IPS-20b (cell line): Measurements from ENCODE around the gene IMPA2.
"Not testable (repeated sequence)": the region's sequence is repeated elsewhere in the genome, so short reads cannot be mapped to it uniquely, and the experiment has no call there.

Source experiments
- H3K27ac ChIP-seq: one replicate; pipeline ENCODE4 v1.5.1; 2013; ENCODE audit warnings: low read length
- H3K27me3 ChIP-seq: 2 replicates; pipeline ENCODE4 v1.6.1; 2013; ENCODE audit warnings: mild to moderate bottlenecking, low read length, inconsistent platforms; ENCODE audit not compliant: insufficient read depth
- H3K36me3 ChIP-seq: 2 replicates; pipeline ENCODE4 v1.6.1; 2013; ENCODE audit warnings: low read depth, mild to moderate bottlenecking, inconsistent platforms, low read length, moderate library complexity; ENCODE audit not compliant: insufficient read depth
- H3K4me1 ChIP-seq: 2 replicates; pipeline ENCODE4 v1.6.1; 2013; ENCODE audit warnings: mild to moderate bottlenecking, control low read depth, inconsistent platforms, low read length, moderate library complexity; ENCODE audit not compliant: insufficient read depth
- H3K4me3 ChIP-seq: 2 replicates; pipeline ENCODE4 v1.5.1; 2013; ENCODE audit warnings: mild to moderate bottlenecking, low read length, inconsistent platforms
- H3K9ac ChIP-seq: 2 replicates; pipeline ENCODE4 v1.6.1; 2013; ENCODE audit warnings: low read depth, mild to moderate bottlenecking, inconsistent platforms, low read length, moderate library complexity
- H3K9me3 ChIP-seq: 2 replicates; pipeline ENCODE4 v1.6.1; 2013; ENCODE audit warnings: mild to moderate bottlenecking, low read depth, low read length, inconsistent platforms; ENCODE audit not compliant: insufficient read depth

The IMPA2 gene

DNA sequence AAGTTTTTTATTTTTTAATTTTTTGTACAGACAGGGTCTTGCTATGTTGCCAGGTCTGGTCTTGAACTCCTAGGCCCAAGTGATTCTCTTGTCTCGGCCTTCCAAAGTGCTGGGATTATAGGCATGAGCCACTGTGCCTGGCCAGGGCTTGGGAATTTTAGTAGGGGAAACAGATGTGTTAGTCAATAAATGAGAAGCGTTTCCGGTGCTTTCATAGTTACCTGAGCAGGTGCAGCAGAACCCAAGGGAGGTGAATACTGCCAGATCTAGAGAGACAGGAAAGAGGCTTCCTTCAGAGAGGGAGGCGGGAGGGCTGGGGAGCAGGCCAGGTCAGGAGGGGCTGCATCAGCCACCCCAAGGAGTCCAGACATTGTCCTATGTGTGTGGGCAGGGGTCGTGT lies 30.5 kb upstream of the IMPA2 start:
- no peak overlapping the region for H3K27ac ChIP-seq
- H3K4me3 ChIP-seq, result no peak overlapping the region
- no peaks in the 10 kb centered on the region for H3K9me3 ChIP-seq
- H3K4me1 ChIP-seq, result peaks cover 22% of the 10 kb centered on the region
- no peaks in the 10 kb centered on the region for H3K27me3 ChIP-seq
- no peak overlapping the region for H3K9ac ChIP-seq
- H3K36me3 ChIP-seq, result no peaks in the 10 kb centered on the region

DNA sequence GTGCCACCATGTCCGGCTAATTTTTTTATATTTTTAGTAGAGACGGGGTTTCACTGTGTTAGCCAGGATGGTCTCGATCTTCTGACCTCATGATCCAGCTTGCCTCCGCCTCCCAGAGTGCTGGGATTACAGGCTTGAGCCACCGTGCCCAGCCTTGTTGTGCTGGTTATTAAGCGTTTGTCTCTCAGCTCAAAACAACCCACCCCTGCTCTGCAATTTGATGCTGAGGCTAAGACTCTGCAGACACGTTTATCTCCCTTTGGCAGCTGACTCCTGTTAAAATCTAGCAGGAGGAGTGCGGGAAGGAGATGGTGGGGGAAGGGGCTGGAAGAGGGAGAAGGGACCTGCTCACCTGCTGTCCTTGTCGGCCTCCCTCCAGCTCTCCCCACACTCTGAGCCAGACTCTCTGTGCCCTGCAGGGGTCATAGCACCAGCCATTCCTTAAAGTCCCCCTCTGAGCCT lies 29.9 kb upstream of the IMPA2 start:
- Histone ChIP-seq H3K9ac (no peak overlapping the region), H3K4me1 (peaks cover 21% of the 10 kb centered on the region), H3K27ac (no peak overlapping the region)

DNA sequence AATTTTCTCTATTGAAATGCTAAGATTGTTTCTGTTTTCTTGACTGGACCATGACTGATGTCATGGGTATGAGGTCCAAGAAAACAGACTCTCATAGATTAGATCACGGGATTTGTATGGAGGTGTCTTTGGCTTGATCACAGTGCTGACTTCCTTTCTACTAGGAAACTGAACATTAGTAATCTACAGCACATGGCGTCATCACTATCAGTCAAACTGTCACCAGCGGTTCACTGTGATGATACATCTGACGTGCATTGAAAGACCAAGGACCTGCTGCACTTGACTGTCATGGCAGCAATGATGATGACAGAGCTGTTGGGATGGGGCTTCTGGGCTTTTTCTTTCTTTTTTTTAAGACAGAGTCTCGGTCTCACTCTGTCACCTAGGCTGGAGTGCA lies 28.2 kb upstream of the IMPA2 start:
- no peak overlapping the region for H3K27ac ChIP-seq
- H3K4me1 ChIP-seq, result peaks cover 14% of the 10 kb centered on the region
- H3K4me3 ChIP-seq, result no peak overlapping the region

More for the DNA sequence above, 29.9 kb upstream of the IMPA2 start:
- Histone ChIP-seq H3K36me3 (no peaks in the 10 kb centered on the region), H3K9me3 (no peaks in the 10 kb centered on the region), H3K27me3 (no peaks in the 10 kb centered on the region), H3K4me3 (no peak overlapping the region)

DNA sequence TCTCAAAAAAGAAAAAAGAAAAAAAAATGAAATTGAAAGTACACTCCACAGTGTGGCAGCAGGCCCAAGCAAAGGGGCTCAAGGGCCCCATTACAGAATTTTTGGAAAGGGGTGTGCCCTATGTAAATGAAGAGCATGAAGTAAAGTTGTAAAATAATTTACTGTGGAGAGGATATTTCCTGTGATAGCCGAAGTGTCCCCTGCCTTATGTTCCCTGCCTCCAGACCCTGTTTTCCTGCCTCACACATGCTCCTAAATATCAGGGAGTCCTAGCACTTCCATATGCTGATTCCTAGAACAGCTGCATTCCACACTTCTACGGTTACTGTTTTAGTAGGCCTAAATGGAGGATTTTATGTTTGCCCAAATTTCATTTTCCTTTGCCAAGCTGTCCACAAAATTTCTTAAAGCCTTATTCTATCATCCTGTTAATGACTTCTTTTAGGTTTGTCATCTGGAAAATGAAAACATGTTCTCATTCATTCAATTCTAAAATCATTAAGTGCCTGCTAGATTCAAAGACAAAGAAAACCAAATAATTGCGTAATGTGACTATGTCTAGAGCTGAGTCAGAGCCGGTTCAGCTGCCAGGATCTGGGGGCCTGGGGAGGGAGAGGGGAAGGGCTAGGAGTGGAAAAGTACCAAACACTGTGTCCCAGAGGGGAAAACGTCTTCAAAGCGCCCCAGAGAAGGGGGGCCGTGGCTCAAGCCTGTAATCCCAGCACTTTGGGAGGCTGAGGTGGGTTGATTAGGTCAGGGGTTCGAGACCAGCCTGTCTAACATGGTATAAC lies 25.9 kb upstream of the IMPA2 start:
- H3K9me3 ChIP-seq, result peaks cover 18% of the 10 kb centered on the region
- H3K9ac ChIP-seq, result 0 out of 2 replicates have a peak overlapping the region, but pooled peaks have one; percentile 13
- no peak overlapping the region for H3K4me3 ChIP-seq
- no peaks in the 10 kb centered on the region for H3K27me3 ChIP-seq
- no peak overlapping the region for H3K27ac ChIP-seq
- peaks cover 7% of the 10 kb centered on the region; the same call in 1 of the 2 replicates for H3K4me1 ChIP-seq
- H3K36me3 ChIP-seq, result no peaks in the 10 kb centered on the region

More for the DNA sequence above, 28.2 kb upstream of the IMPA2 start:
- Histone ChIP-seq H3K9me3 (peaks cover 15% of the 10 kb centered on the region), H3K9ac (no peak overlapping the region), H3K36me3 (no peaks in the 10 kb centered on the region), H3K27me3 (no peaks in the 10 kb centered on the region)

DNA sequence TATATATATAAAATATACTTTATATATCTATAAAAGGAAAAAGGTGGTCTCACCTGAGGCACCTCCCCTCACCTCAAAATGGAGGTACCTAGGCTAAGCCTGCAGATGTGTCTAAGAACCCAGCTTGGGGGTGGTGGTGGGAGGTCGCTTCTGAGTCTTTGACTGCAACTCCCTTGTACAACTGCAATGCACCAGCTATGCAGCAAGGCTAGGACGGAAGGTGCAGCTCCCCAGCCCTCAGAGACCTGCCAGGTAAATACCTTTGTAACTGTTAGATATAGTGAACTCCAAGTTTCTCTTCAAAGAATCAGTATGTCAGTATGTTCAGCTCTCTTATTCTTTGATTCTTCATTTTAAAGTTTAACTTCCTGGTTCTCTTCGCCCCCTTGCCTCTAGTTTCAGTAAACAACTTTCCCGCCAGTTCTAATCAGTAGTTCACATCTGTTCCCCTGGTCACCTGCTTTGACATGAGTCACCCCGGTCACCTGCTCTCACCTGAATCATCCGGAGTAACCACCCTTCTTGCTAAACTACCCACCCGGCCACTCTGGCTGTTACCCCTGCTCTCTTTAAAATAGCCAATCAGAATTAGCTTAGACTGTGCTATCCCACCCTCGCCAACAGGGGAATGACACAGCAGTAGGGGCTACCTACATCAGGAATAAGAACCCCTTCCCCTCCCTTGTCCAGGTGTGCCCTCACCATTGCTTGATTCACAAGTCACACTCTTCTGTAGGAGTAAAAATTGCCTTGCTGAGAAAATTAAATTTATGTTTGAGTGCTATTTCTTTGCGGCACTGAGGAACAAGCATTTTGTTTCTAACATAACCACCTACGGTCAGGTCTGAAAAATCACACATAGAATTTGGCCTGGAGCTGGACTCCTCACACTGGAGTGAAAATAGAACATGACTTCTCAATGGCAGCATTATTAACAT lies 24.7 kb upstream of the IMPA2 start:
- H3K9me3 ChIP-seq, result peaks cover 18% of the 10 kb centered on the region
- no peaks in the 10 kb centered on the region for H3K27me3 ChIP-seq
- no peak overlapping the region for H3K4me3 ChIP-seq
- H3K36me3 ChIP-seq, result no peaks in the 10 kb centered on the region
- peaks cover 7% of the 10 kb centered on the region; the same call in 1 of the 2 replicates for H3K4me1 ChIP-seq
- no peak overlapping the region for H3K9ac ChIP-seq
- no peak overlapping the region for H3K27ac ChIP-seq

DNA sequence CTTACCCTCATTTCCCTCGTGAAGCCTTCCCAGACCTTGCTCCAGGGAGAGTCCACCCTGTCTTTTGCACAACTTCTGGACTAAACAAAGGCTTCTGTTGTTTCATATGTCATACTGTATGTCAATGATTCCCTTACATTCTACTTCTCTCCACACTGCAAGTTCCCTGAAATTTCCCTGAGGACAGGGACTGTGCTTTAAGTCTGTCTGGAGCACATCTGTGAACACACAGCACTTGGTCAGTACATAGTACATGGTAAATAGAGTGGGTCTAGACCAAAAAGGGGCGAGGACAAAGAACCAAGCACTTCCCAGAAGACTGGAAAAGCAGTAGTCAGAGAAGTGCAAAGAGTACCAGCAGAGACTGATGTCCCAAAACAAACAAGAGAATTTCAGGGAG lies 23.7 kb upstream of the IMPA2 start:
- H3K9ac ChIP-seq, result no peak overlapping the region
- no peak overlapping the region for H3K27ac ChIP-seq
- H3K9me3 ChIP-seq, result peaks cover 18% of the 10 kb centered on the region
- H3K4me1 ChIP-seq, result peaks cover 4% of the 10 kb centered on the region; the same call in 1 of the 2 replicates
- H3K36me3 ChIP-seq, result no peaks in the 10 kb centered on the region
- H3K27me3 ChIP-seq, result no peaks in the 10 kb centered on the region
- no peak overlapping the region for H3K4me3 ChIP-seq

DNA sequence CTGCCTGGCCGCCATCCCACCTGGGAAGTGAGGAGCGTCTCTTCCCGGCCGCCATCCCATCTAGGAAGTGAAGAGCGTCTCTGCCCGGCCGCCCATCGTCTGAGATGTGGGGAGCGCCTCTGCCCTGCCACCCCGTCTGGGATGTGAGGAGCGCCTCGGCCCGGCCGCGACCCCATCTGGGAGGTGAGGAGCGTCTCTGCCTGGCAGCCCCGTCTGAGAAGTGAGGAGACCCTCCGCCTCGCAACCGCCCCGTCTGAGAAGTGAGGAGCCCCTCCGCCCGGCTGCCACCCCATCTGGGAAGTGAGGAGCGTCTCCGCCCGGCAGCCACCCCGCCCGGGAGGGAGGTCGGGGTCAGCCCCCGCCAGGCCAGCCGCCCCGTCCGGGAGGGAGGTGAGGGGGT lies 21.7 kb upstream of the IMPA2 start:
- H3K9ac ChIP-seq, H3K27ac ChIP-seq, H3K4me3 ChIP-seq, H3K27me3 ChIP-seq, H3K4me1 ChIP-seq, H3K36me3 ChIP-seq: not testable (repeated sequence)
- H3K9me3 ChIP-seq, result peaks cover 18% of the 10 kb centered on the region

DNA sequence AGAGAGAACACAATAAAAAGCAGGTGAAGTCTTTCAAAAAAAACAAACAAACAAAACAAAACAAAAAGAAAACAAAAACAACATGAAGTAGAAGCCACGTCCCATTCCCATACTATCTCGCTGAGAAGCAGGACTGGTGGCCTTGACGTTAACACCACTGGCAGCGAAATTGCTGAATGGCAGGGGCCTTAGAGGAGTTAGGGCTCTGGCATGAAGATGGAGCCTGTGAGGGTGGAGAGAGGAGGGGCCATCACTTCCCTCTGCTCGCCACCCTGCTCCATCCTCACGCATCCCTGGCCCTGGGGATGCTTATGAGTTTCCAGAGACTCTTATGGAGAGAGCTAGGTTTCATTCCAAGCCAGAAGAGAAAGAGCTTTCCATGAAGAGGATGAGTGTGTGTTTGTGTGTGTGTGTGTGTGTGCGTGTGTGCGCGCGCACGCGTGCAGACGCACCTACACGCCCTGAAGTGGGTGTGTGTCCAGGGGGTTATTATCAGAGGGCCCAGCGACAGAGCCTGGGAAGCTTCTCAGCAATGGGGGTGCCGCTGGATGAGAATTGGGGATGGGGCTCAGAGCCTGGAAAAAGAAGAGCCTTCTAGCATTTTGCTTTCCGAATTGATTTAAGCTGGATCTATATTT lies 20.4 kb upstream of the IMPA2 start:
- Histone ChIP-seq H3K27ac (no peak overlapping the region), H3K27me3 (no peaks in the 10 kb centered on the region), H3K9ac (no peak overlapping the region), H3K4me3 (no peak overlapping the region), H3K9me3 (peaks cover 18% of the 10 kb centered on the region), H3K36me3 (no peaks in the 10 kb centered on the region), H3K4me1 (no peaks in the 10 kb centered on the region)

DNA sequence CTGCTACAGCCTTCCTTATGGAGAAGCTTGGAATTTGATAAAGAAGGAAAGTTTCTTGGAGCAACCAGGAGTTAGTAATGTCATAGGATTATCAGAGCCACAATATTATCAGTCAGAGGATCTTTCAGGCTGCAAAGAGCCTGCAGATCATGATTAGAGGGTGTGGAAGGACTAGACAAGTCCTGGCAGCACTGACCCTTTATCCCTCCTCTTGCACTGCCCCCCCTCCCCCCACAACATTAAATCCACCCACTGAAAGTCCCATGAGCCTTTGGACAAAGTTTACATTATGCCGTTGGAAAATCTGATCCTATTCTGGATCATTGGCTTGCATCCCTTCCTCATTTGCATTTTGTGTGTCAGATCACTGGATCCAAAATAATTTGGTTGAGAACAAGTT lies 18.7 kb upstream of the IMPA2 start:
- Histone ChIP-seq H3K27ac (no peak overlapping the region), H3K27me3 (no peaks in the 10 kb centered on the region), H3K4me3 (no peak overlapping the region), H3K4me1 (no peaks in the 10 kb centered on the region), H3K9ac (no peak overlapping the region), H3K9me3 (peaks cover 8% of the 10 kb centered on the region), H3K36me3 (no peaks in the 10 kb centered on the region)

DNA sequence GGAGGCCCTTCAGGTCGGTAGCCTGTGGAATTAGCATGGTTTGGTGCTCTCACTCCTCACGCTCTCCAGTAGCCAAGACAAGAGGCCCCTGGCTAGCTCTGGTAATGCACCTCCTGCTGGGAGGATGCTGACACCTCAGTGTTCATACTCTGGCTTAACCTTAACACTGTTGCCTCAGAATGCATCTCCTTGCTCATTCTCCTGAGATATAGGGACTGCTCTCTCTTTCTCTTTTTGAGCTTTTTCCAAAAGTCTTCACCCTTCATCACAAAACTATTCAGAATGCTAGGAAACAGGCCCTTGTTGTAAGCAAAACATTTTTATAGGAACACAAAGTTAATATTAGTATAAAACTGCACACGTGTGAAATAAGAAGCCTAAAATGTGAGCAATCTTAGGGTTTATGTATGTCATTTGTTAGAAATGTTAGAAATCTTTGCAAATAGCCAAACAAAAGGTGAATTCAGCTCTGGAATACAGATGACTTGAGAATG lies 17.3 kb upstream of the IMPA2 start:
- Histone ChIP-seq H3K9me3 (no peaks in the 10 kb centered on the region), H3K27me3 (no peaks in the 10 kb centered on the region), H3K4me1 (no peaks in the 10 kb centered on the region), H3K27ac (no peak overlapping the region), H3K36me3 (no peaks in the 10 kb centered on the region), H3K4me3 (no peak overlapping the region), H3K9ac (no peak overlapping the region)
